GM12801 (cell line): ENCODE data around the gene RBCK1.

Experiments
- TF ChIP-seq, protein P1 (sequence below): IDR thresholded peaks from one replicate; pipeline ENCODE4 v1.5.1; 2011; ENCODE audit warnings: control low read depth; ENCODE audit not compliant: insufficient read length; ENCODE audit errors: extremely low read depth

Gene RBCK1

DNA sequence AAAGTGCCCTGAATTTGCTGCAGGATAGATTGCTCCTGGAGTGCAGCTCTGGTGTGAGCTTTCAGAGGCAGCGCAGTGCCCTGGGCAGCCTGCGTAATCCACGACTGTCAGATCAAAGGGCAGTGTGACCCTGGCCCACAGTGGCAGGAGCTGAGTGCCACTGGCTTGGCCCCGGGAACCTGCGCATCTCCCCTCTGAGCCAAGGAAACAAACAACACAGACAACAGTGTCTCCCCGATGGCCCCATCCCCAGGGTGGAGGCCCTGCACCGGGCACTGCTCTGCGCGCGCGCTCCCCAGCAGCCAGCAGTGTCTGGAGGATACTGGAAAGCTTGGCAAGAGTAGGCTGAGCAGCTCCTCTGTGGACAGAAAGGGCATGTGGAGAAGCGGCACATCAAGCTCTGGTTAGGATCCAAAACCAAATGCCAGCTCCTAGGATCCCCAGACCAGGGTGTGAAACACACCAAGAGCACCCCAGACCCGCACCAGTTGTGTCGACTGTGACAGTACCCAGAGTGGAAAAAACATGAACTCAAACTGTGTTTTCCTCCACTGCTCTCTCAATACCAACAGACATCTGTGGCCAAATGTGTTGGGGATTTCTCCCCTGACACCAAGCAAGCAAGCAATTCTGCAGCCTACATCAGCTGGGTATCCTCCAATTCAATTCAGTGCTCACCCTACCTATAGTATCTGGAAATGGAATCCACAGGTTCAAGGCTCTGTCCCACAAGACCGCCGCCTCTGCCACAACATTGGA is 26.7 kb downstream of the RBCK1 start:
- TF ChIP-seq, protein P1, sequence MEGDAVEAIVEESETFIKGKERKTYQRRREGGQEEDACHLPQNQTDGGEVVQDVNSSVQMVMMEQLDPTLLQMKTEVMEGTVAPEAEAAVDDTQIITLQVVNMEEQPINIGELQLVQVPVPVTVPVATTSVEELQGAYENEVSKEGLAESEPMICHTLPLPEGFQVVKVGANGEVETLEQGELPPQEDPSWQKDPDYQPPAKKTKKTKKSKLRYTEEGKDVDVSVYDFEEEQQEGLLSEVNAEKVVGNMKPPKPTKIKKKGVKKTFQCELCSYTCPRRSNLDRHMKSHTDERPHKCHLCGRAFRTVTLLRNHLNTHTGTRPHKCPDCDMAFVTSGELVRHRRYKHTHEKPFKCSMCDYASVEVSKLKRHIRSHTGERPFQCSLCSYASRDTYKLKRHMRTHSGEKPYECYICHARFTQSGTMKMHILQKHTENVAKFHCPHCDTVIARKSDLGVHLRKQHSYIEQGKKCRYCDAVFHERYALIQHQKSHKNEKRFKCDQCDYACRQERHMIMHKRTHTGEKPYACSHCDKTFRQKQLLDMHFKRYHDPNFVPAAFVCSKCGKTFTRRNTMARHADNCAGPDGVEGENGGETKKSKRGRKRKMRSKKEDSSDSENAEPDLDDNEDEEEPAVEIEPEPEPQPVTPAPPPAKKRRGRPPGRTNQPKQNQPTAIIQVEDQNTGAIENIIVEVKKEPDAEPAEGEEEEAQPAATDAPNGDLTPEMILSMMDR: no peak

DNA sequence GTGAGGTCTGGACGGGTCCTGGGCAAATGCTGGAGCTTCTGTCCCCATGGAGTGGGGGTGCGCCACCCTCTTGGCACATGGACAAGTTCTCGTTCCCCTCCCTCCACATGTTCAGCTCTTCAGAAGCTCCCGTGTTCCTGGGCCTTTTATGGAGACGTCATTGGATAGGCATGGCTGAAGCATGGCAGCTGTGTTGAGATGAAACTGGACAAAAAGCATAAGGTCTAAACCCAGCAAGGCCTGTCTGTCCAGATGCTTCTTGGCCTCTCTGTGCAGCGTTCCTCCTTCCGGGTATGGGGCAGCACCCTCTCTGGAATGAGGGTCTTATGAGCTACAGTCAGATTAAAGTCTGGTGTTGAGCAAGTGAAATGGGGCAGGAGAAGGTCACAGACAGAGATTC is 27.5 kb downstream of the RBCK1 start:
- TF ChIP-seq, protein P1: no peak

DNA sequence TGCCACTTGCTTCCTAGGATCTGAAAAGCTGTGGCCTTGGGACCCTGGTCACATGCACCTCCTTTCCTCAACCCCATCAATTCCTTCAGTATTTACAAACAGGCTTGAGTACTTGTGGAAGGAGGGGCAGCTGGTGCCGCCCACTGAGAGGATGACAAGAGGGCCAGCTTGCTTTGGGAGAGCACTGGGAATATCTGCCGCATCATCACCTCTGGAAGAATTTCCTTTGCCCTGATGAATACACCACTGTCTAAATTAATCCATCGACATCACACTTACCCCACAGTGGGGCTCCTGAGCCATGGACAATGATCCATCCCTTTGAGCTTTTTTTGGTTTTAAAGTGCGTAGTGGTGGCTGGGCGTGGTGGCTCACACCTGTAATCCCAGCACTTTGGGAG is 28.4 kb downstream of the RBCK1 start:
- TF ChIP-seq, protein P1: no peak

DNA sequence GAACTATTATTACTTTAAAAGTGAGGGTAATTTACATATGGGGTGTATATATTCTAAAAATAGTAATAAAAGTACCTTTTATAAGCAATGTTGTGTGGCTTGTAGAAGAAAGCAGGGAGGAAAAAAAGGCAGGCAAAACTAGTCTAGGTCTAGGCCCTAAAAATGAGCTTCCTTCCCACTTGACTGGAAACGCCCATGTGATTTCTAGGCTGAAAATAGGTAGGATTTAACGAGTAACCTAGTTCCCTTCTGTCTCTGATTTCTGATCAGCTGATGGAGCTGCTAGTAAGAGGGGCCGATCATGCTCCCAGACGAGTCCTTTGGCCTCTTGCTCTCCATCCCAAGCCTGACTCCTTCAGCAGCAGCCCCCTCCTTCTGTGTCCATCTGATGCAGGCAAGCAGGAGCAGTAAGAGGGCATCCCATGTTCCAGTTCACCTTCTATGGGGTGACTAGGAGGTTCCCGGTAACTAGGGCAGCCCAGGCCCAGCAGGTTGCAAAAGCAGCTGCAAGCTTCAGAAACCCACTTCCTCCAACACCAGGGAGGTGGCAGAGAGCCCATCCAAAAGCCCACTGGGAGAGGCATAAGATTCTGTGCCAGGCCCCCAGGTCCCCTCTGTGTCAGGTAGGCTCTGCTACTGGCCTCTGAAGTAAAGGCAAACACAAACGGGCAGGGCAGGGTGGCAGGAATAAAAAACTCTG is 29.8 kb downstream of the RBCK1 start:
- TF ChIP-seq, protein P1: no peak

DNA sequence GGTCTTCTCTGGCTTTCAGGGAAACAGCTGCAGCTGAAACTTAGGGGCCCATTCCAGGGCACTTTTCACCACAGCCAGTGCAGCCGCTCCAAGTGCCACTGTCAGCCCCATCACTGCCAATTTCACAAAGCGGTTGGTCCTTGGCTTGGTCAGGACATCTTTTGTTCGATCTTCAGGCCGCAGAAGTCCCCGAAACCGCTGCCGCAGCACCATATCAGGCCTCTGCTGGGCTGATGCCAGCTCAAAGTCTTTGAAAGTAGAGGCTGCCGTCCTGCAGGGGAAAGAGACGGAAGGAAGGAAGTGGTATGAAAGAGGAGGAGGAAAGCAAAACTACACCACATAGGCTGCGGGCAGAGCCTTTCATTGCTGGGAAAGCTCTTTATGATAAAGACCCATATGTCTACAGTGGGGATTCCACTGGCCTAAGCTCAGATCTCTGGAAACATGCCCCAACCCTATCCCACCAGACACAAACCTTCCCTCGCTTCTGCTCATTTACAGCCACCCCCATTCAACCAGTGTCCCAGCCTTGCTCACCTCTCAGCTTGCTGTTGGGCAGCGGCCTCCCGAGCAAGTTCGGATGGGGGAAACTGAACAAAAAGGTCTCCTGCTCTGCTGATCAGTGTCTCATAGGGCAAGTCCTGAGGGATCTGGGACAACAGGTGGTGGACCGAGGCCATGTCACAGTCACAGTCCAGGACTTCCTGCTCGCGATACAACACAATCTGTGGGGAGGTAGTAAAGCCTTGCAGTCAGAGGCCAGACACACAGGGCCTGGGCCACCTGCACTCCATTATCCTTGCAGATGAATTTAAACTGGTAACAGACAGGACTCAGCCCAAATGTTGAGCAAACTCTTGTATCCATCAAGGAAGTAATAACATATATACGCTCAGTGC is 30.7 kb downstream of the RBCK1 start:
- TF ChIP-seq, protein P1: no peak

DNA sequence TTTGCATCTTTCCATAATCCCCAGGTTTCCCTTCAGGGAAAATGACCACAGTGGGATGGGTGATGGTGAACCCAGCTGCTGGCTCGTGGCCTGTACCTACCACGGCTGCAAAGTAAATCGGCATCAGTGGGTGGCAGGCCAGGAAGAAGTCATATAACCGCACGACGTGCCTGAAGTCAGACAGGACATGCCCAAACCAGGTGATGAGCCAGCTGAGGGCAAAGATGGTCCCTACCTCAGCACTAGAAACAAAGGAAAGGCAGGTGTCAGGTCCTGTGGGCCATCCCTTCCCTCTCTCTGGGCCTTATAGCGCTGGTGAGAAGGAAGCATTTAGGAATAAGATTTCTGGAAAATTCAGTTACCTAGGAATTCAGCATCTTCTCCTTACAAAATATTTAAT is 32.0 kb downstream of the RBCK1 start:
- TF ChIP-seq, protein P1: no peak

DNA sequence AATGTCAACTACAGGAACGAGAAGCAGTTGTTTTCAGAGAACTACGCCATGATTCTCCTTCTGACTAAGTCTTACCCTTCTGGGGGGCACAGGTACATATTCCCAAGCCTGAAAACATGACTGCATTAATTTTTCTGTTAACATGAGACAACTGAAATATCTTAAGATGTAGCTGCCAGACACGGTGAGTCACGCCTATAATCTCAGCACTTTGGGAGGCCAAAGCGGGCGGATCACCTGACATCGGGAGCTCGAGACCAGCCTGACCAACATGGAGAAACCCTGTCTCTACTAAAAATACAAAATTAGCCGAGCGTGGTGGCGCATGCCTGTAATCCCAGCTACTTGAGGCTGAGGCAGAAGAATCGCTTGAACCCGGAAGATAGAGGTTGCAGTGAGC is 32.5 kb downstream of the RBCK1 start:
- TF ChIP-seq, protein P1: no peak
